ENCODE results near the gene UBN1. TPM values are rescaled to one million over a fixed set of nuclear protein-coding genes. Genes with fewer than 3 reads are reported as not detected.

Gene UBN1
- total RNA-seq, 1 donor from 2014 or later = 39.4 TPM

GRCh38 chr16:4852221-4852872 lies 5.1 kb downstream of the UBN1 start:
- Mint-ChIP-seq H3K27me3 (no peaks in the 10 kb centered on the region), H3K9me3 (no peaks in the 10 kb centered on the region), H3K36me3 (peaks cover 4% of the 10 kb centered on the region), H3K4me1 (ENCODE audit: unreplicated experiment) (peaks cover 33% of the 10 kb centered on the region), H3K4me3 (peak overlapping the region; percentile 11), H3K27ac (peak overlapping the region; percentile 53)
- TF ChIP-seq CTCF (conservative IDR thresholded peaks at IDR 0.05) = no peak
- DNase-seq (ENCODE audit: extremely low spot score, unreplicated experiment) = no peak

DNA sequence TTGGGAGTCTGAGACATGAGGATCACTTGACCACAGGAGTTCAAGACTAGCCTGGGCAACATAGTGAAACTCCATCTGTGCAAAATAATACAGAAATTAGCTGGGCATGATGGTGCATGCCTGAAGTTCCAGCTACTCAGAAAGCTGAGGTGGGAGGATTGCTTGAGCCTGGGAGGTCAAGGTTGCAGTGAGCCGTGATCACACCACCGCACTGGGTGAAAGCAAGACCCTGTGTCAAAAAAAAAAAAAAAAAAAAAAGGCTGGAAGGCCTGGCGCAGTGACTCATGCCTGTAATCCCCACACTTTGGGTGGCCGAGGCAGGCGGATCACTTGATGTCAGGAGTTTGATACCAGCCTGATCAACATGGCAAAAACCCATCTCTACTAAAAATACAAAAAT lies 8.1 kb downstream of the UBN1 start:
- no peak for TF ChIP-seq CTCF (conservative IDR thresholded peaks at IDR 0.05)
- Mint-ChIP-seq H3K4me1 (ENCODE audit: unreplicated experiment) (peaks cover 17% of the 10 kb centered on the region), H3K36me3 (peaks cover 20% of the 10 kb centered on the region), H3K27ac (no peak overlapping the region), H3K27me3 (no peaks in the 10 kb centered on the region), H3K4me3 (no peak overlapping the region), H3K9me3 (no peaks in the 10 kb centered on the region)
- DNase-seq (ENCODE audit: extremely low spot score, unreplicated experiment) = no peak

DNA sequence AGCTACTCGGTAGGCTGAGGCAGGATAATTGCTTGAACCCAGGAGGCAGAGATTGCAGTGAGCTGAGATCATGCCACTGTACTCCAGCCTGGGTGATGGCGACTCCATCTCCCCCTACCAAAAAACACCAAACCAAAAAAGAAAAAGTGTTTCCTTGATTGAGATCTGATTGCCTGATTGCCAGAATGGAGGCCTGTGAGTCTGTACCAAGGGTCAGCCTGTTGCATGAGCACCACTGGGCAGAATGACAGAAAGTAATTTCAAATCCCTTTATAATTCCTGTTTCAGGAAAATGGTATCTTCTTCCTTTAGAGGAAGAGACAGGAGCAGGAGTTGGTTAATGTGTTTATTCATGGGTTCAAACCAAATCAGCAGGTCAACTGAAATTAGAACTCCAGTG lies 8.5 kb downstream of the UBN1 start:
- Mint-ChIP-seq H3K27me3 (no peaks in the 10 kb centered on the region), H3K27ac (no peak overlapping the region), H3K4me1 (ENCODE audit: unreplicated experiment) (peaks cover 12% of the 10 kb centered on the region), H3K36me3 (peaks cover 20% of the 10 kb centered on the region), H3K9me3 (no peaks in the 10 kb centered on the region), H3K4me3 (no peak overlapping the region)
- no peak for DNase-seq (ENCODE audit: extremely low spot score, unreplicated experiment)
- TF ChIP-seq CTCF (conservative IDR thresholded peaks at IDR 0.05) = no peak

DNA sequence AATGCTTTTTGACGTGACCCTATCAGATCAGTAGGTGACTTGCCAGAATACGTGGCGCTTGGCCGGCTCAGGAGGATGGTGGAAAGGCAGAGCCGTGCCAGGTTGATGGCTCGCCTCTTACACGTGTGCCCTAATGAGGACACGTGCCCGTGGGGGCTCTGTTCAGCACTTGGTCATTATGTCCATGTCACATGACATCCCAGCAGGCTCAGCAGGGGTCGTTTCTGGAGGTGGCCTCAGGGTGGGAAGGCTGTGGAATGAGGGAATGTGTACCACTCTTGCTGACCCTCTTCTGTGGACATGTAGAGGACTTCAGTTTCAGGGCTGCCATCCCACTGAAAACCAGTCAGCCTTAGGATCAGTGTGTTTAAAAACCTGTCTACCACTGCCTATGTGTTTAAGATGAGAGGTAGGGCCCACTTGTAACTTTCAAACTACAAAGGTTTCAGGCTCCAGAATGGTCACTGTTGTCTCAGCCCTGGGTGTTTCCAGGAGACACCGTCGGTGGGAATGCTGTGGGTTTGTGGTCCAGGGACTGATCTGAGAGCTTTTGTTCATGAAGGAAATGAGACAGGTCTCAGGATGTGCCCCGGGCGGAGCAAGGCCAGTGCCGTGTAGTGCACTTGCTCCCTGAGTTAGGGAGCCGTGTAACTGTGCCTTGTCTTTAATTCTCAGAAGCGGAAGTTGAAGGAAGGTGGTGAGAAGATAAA lies 12.1 kb downstream of the UBN1 start:
- TF ChIP-seq CTCF (conservative IDR thresholded peaks at IDR 0.05) = no peak
- Mint-ChIP-seq H3K4me1 (ENCODE audit: unreplicated experiment) (peaks cover 3% of the 10 kb centered on the region), H3K27ac (no peak overlapping the region), H3K27me3 (no peaks in the 10 kb centered on the region), H3K36me3 (peaks cover 22% of the 10 kb centered on the region), H3K9me3 (no peaks in the 10 kb centered on the region), H3K4me3 (no peak overlapping the region)
- DNase-seq (ENCODE audit: extremely low spot score, unreplicated experiment) = no peak

DNA sequence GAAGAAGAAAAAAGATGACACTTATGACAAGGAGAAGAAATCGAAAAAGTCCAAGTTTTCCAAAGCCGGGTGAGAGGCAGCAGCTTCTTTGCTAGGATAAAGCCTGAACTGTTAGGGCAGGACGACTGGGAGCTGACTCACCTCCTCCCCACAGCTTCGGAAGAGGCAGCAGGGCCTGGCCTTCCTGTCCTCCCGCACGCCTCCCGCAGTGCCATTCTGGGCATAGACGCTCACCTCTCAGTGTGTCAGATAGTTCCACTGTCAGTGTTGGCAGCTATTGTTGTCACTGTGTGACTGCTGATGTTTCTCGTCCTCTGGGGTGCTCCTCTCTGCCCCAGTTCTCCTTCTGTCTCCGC lies 12.6 kb downstream of the UBN1 start:
- peaks cover 22% of the 10 kb centered on the region for H3K36me3 Mint-ChIP-seq
- H3K4me3 Mint-ChIP-seq = no peak overlapping the region
- H3K9me3 Mint-ChIP-seq = no peaks in the 10 kb centered on the region
- H3K27me3 Mint-ChIP-seq = no peaks in the 10 kb centered on the region
- DNase-seq (ENCODE audit: extremely low spot score, unreplicated experiment) = no peak
- no peak for TF ChIP-seq CTCF (conservative IDR thresholded peaks at IDR 0.05)
- H3K4me1 Mint-ChIP-seq (ENCODE audit: unreplicated experiment) = peaks cover 8% of the 10 kb centered on the region
- no peak overlapping the region for H3K27ac Mint-ChIP-seq
